Mucosa of descending colon (tissue), 3 donors: ENCODE results near the gene KAZN. TPM values are rescaled to one million over a fixed set of nuclear protein-coding genes. Genes with fewer than 3 reads are reported as not detected.

ENCODE experiments used
- ATAC-seq: fragments of 200-7000 bp; cut with Tn5 transposase; one replicate; pipeline ENCODE4 v1.9.1; 2020; ENCODE audit warnings: mild to moderate bottlenecking, moderate library complexity
- DNase-seq, 3 donors: peaks; one replicate each; pipeline ENCODE4 v3.0.0-alpha.2; 2020
- H3K36me3 ChIP-seq: fragments of 200-600 bp; one replicate; pipeline ENCODE4 v1.8.0; 2021; ENCODE audit warnings: low read depth, mild to moderate bottlenecking
- H3K4me1 ChIP-seq: fragments of 200-600 bp; one replicate; pipeline ENCODE4 v1.8.0; 2021; ENCODE audit warnings: low read depth, mild to moderate bottlenecking
- H3K4me3 ChIP-seq: fragments of 200-600 bp; one replicate; pipeline ENCODE4 v1.8.0; 2021; ENCODE audit warnings: mild to moderate bottlenecking
- H3K9me3 ChIP-seq: fragments of 200-600 bp; one replicate; pipeline ENCODE4 v1.8.0; 2021; ENCODE audit warnings: mild to moderate bottlenecking
- CTCF ChIP-seq: fragments of 200-600 bp; IDR thresholded peaks from one replicate; pipeline ENCODE4 v1.8.0; 2022; ENCODE audit warnings: antibody characterized with exemption, mild to moderate bottlenecking
- intact Hi-C, 2 donors: fragments of 100-400 bp; cut with DNase I in 1 of 2; cut with micrococcal nuclease in 1 of 2; formaldehyde crosslinking; loops; one replicate each; pipeline versions ENCODE4 v1.11.0 to v1.11.1; 2022; cut with DNase I, micrococcal nuclease
- total RNA-seq, 3 donors: library from RNA; stranded (reverse); fragmentation: NEBNext Ultra II Directional in 2 of 3; extraction: Animal tissue kit (Norgen Biotek cat#: 25700) in 2 of 3; gene quantifications; one replicate each; pipeline versions ENCODE4 v1.2.1 to v1.2.4, GENCODE V29; 2021 to 2023
- donor health status: DM: no; HTN: no; CAD: no; lungs with moderate emphysema.
- donor health status: DM: no; HTN: no; CAD: no.
- donor health status: DM: no; HTN: yes; CAD: no.

KAZN gene
- total RNA-seq, 3 donors from 2014 or later: 9.7 to 21.9 (median 15.8) TPM

- Histone ChIP-seq H3K4me1 (no peaks in the 10 kb centered on the region), H3K36me3 (no peaks in the 10 kb centered on the region), H3K9me3 (no peaks in the 10 kb centered on the region), H3K4me3 (no peak overlapping the region)
- no peak for TF ChIP-seq CTCF
- intact Hi-C loops: no loop called here
- no peak for ATAC-seq
- DNase-seq: no peak
These were observed 36.0 kb downstream of the KAZN start for GRCh38 chr1:14634486-14634885.

GRCh38 chr1:14635421-14635820 is 36.9 kb downstream of the KAZN start:
- no peak for DNase-seq
- Histone ChIP-seq H3K9me3 (no peaks in the 10 kb centered on the region), H3K4me1 (no peaks in the 10 kb centered on the region), H3K4me3 (no peak overlapping the region), H3K36me3 (no peaks in the 10 kb centered on the region)
- no peak for ATAC-seq
- TF ChIP-seq CTCF: no peak
- intact Hi-C loops: no loop called here

- Histone ChIP-seq H3K4me3 (no peak overlapping the region), H3K36me3 (no peaks in the 10 kb centered on the region), H3K4me1 (no peaks in the 10 kb centered on the region), H3K9me3 (no peaks in the 10 kb centered on the region)
- TF ChIP-seq CTCF: no peak
- ATAC-seq (no peak), DNase-seq (no peak)
- intact Hi-C loops: no loop called here
These were observed 38.6 kb downstream of the KAZN start for GRCh38 chr1:14636897-14637632.

- Histone ChIP-seq H3K36me3 (no peaks in the 10 kb centered on the region), H3K4me3 (no peak overlapping the region), H3K9me3 (peaks cover 4% of the 10 kb centered on the region), H3K4me1 (no peaks in the 10 kb centered on the region)
- no peak for DNase-seq
- intact Hi-C loops: no loop called here
- TF ChIP-seq CTCF: no peak
- no peak for ATAC-seq
These were observed 41.0 kb downstream of the KAZN start for GRCh38 chr1:14639291-14640050.

- DNase-seq (no peak), ATAC-seq (no peak)
- no peak for TF ChIP-seq CTCF
- Histone ChIP-seq H3K9me3 (peaks cover 7% of the 10 kb centered on the region), H3K36me3 (no peaks in the 10 kb centered on the region), H3K4me3 (no peak overlapping the region), H3K4me1 (no peaks in the 10 kb centered on the region)
- intact Hi-C loops: no loop called here
These were observed 44.2 kb downstream of the KAZN start for GRCh38 chr1:14642712-14643111.
